Endodermal cell (in vitro differentiated cells): Measurements from ENCODE around the gene C11orf52. TPM values are rescaled to one million over a fixed set of nuclear protein-coding genes. Genes with fewer than 3 reads are reported as not detected.
A peak's percentile ranks its signal among the peaks of the same experiment; 100 is the strongest.

ENCODE experiments used
- DNase-seq: peaks from one replicate; pipeline ENCODE4 v3.0.0-alpha.2; 2017
- H3K27ac ChIP-seq: 2 replicates; pipeline ENCODE4 v1.5.1; 2013; ENCODE audit warnings: mild to moderate bottlenecking, low read depth, low read length, moderate library complexity
- H3K27me3 ChIP-seq: 2 replicates; pipeline ENCODE4 v1.6.1; 2013; ENCODE audit warnings: mild to moderate bottlenecking, low read length, moderate library complexity; ENCODE audit not compliant: insufficient read depth, control insufficient read depth, poor library complexity, severe bottlenecking
- H3K36me3 ChIP-seq: 2 replicates; pipeline ENCODE4 v1.7.0; 2013; ENCODE audit warnings: mild to moderate bottlenecking, low read length, moderate library complexity; ENCODE audit not compliant: control insufficient read depth, insufficient read depth
- H3K4me1 ChIP-seq: one replicate; pipeline ENCODE4 v1.7.0; 2013; ENCODE audit warnings: low read length; ENCODE audit not compliant: control insufficient read depth, insufficient read depth
- H3K4me3 ChIP-seq: 2 replicates; pipeline ENCODE4 v1.5.1; 2013; ENCODE audit warnings: mild to moderate bottlenecking, low read length, moderate library complexity
- H3K9ac ChIP-seq: 2 replicates; pipeline ENCODE4 v1.6.1; 2013; ENCODE audit warnings: mild to moderate bottlenecking, low read length, moderate library complexity; ENCODE audit not compliant: poor library complexity, severe bottlenecking; ENCODE audit errors: extremely low read depth
- H3K9me3 ChIP-seq: 2 replicates; pipeline ENCODE4 v1.6.1; 2013; ENCODE audit warnings: mild to moderate bottlenecking, low read length, moderate library complexity; ENCODE audit not compliant: control insufficient read depth
- H3K27ac Mint-ChIP-seq: 2 replicates; pipeline ENCODE4 v1.8.0; 2020; ENCODE audit warnings: mixed read lengths
- H3K27me3 Mint-ChIP-seq: 2 replicates; pipeline ENCODE4 v1.8.0; 2021; ENCODE audit warnings: mild to moderate bottlenecking, mixed read lengths; ENCODE audit not compliant: insufficient read depth
- H3K36me3 Mint-ChIP-seq: 2 replicates; pipeline ENCODE4 v1.8.0; 2020; ENCODE audit warnings: low read depth, mixed read lengths
- H3K4me1 Mint-ChIP-seq: 2 replicates; pipeline ENCODE4 v1.8.0; 2020; ENCODE audit warnings: mixed read lengths
- H3K4me3 Mint-ChIP-seq: 2 replicates; pipeline ENCODE4 v1.8.0; 2020; ENCODE audit warnings: mild to moderate bottlenecking, moderate library complexity, mixed read lengths
- H3K9me3 Mint-ChIP-seq: 2 replicates; pipeline ENCODE4 v1.8.0; 2020; ENCODE audit warnings: mild to moderate bottlenecking, mixed read lengths
- CTCF ChIP-seq: fragments of 200-600 bp; sonication (generic); conservative IDR thresholded peaks from 2 replicates; pipeline ENCODE4 v1.5.0; 2021; ENCODE audit warnings: antibody characterized with exemption, mild to moderate bottlenecking
- WGBS, 2 experiments: methylation state at CpG; one replicate each; pipeline versions ENCODE4 v1.1.5 to v1.1.7; 2013; ENCODE audit warnings: missing lambda C conversion rate in 2 of 2, mixed read lengths in 1 of 2; ENCODE audit not compliant: insufficient coverage in 1 of 2, insufficient read length in 1 of 2; 5-methylcytosine and 5-hydroxymethylcytosine counted together
- total RNA-seq, 2 donors: library from RNA; stranded (reverse); fragmentation: NEBNext Ultra II Directional in 1 of 2; extraction: Animal tissue kit (Norgen Biotek cat#: 25700) in 1 of 2; gene quantifications; 2 replicates in 1 of 2; 3 replicates in 1 of 2; pipeline ENCODE4 v1.2.1, GENCODE V29; 2021

The C11orf52 gene
- total RNA-seq, 2 donors from 2014 or later = 2.6 to 3.8 TPM

- Histone ChIP-seq H3K27me3 (no peaks in the 10 kb centered on the region), H3K27ac (peak overlapping the region; percentile 87), H3K9ac (peak overlapping the region; percentile 63), H3K4me1 (peaks cover 7% of the 10 kb centered on the region), H3K9me3 (no peaks in the 10 kb centered on the region), H3K36me3 (no peaks in the 10 kb centered on the region), H3K4me3 (peak overlapping the region; percentile 87)
- no peaks in the 10 kb centered on the region for H3K27me3 Mint-ChIP-seq
- H3K4me3 Mint-ChIP-seq = peak overlapping the region; percentile 70
- no peaks in the 10 kb centered on the region for H3K9me3 Mint-ChIP-seq
- DNase-seq = no peak
- peak overlapping the region; percentile 70 for H3K27ac Mint-ChIP-seq
- H3K36me3 Mint-ChIP-seq = no peaks in the 10 kb centered on the region
- no peak for TF ChIP-seq CTCF
- 7% methylated on average over 3 to 9 of the region's 9 CpGs for WGBS, 2 experiments
- peaks cover 15% of the 10 kb centered on the region for H3K4me1 Mint-ChIP-seq
These were observed 18.7 kb downstream of the C11orf52 start for GRCh38 chr11:111937461-111937769.

GRCh38 chr11:111937844-111938243 is 19.1 kb downstream of the C11orf52 start:
- Mint-ChIP-seq H3K4me1 (peaks cover 15% of the 10 kb centered on the region), H3K27ac (peak overlapping the region; percentile 70), H3K9me3 (no peaks in the 10 kb centered on the region), H3K27me3 (no peaks in the 10 kb centered on the region), H3K4me3 (peak overlapping the region; percentile 70), H3K36me3 (no peaks in the 10 kb centered on the region)
- no peak for DNase-seq
- Histone ChIP-seq H3K9me3 (no peaks in the 10 kb centered on the region), H3K27ac (peak overlapping the region; percentile 87), H3K9ac (peak overlapping the region; percentile 63), H3K4me1 (peaks cover 7% of the 10 kb centered on the region), H3K36me3 (no peaks in the 10 kb centered on the region), H3K4me3 (peak overlapping the region; percentile 87), H3K27me3 (no peaks in the 10 kb centered on the region)
- TF ChIP-seq CTCF = no peak
- WGBS, 2 experiments = 83 to 86% methylated on average over 6 to 7 of the region's 7 CpGs

GRCh38 chr11:111938687-111939160 is 20.0 kb downstream of the C11orf52 start:
- H3K4me3 Mint-ChIP-seq = peak overlapping the region; percentile 70
- Histone ChIP-seq H3K36me3 (no peaks in the 10 kb centered on the region), H3K27me3 (no peaks in the 10 kb centered on the region), H3K4me3 (no peak overlapping the region), H3K27ac (no peak overlapping the region), H3K9me3 (no peaks in the 10 kb centered on the region), H3K4me1 (peaks cover 7% of the 10 kb centered on the region), H3K9ac (no peak overlapping the region)
- no peaks in the 10 kb centered on the region for H3K36me3 Mint-ChIP-seq
- no peaks in the 10 kb centered on the region for H3K9me3 Mint-ChIP-seq
- TF ChIP-seq CTCF = no peak
- 60 to 66% methylated on average over 7 of the region's 7 CpGs for WGBS, 2 experiments
- DNase-seq = peak; percentile 70
- H3K4me1 Mint-ChIP-seq = peaks cover 17% of the 10 kb centered on the region
- H3K27me3 Mint-ChIP-seq = no peaks in the 10 kb centered on the region
- H3K27ac Mint-ChIP-seq = no peak overlapping the region
